ENCODE measurements around the gene TIAM1.

DNA sequence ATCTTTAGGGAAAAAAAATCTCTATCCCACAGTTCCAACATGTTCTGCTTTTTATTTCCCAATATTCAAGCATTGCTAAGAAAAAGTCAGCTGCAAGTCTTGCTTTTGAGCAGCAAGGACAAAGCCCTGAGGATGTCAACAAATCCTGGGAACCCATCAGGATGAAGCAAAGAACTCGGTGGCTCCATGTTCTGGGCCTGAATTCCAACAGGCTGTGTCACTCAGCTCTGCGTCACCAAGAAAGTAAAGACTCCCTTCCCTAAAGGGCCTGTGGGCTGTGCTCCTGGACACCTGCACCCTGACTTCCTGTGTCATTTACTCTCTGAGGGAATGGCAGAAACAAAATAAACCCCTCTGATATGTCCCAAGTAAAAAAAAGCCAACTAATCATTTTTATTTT is 95.5 kb downstream of the TIAM1 start:
- TF ChIP-seq, protein P1, sequence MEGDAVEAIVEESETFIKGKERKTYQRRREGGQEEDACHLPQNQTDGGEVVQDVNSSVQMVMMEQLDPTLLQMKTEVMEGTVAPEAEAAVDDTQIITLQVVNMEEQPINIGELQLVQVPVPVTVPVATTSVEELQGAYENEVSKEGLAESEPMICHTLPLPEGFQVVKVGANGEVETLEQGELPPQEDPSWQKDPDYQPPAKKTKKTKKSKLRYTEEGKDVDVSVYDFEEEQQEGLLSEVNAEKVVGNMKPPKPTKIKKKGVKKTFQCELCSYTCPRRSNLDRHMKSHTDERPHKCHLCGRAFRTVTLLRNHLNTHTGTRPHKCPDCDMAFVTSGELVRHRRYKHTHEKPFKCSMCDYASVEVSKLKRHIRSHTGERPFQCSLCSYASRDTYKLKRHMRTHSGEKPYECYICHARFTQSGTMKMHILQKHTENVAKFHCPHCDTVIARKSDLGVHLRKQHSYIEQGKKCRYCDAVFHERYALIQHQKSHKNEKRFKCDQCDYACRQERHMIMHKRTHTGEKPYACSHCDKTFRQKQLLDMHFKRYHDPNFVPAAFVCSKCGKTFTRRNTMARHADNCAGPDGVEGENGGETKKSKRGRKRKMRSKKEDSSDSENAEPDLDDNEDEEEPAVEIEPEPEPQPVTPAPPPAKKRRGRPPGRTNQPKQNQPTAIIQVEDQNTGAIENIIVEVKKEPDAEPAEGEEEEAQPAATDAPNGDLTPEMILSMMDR (IDR thresholded peaks at IDR 0.05; ENCODE audit: low read depth, low read length): no peak
- no peak for TF ChIP-seq POLR2A (IDR thresholded peaks at IDR 0.05; ENCODE audit: extremely low read depth, insufficient read length)
